HepG2 (cell line): Measurements from ENCODE around the gene XRCC1.

Source experiments
- BCL3 ChIP-seq: sonication (generic); formaldehyde crosslinking; IDR thresholded peaks from 2 replicates; pipeline ENCODE4 v1.5.1; 2020; ENCODE audit warnings: mild to moderate bottlenecking, missing genetic modification reagents, moderate library complexity
- CTCF ChIP-seq: sonication (generic); formaldehyde crosslinking; IDR thresholded peaks from 2 replicates; pipeline ENCODE4 v1.5.0; 2020; ENCODE audit warnings: mild to moderate bottlenecking, missing genetic modification reagents, moderate library complexity
- EP300 ChIP-seq, 3 experiments: sonication (generic) in 1 of 3; formaldehyde crosslinking in 1 of 3; IDR thresholded peaks; 2 replicates each; pipeline versions ENCODE4 v1.5.1 to v1.6.1; 2011 to 2020; ENCODE audit warnings: low read depth in 2 of 3, low read length in 2 of 3, borderline replicate concordance in 1 of 3, improper control_type of control experiment in 1 of 3, mild to moderate bottlenecking in 1 of 3, missing genetic modification reagents in 1 of 3, moderate library complexity in 1 of 3
- IRX3 ChIP-seq: sonication (generic); formaldehyde crosslinking; IDR thresholded peaks from 2 replicates; pipeline ENCODE4 v1.8.1; 2023; ENCODE audit warnings: mild to moderate bottlenecking, low read depth, missing genetic modification reagents, borderline replicate concordance
- MAZ ChIP-seq, 2 experiments: sonication (generic) in 1 of 2; formaldehyde crosslinking in 1 of 2; IDR thresholded peaks; 2 replicates each; pipeline versions ENCODE4 v1.5.0 to v1.6.1; 2012 to 2020; ENCODE audit warnings: low read depth in 2 of 2, mild to moderate bottlenecking in 2 of 2, borderline replicate concordance in 1 of 2, improper control_type of control experiment in 1 of 2, low read length in 1 of 2, missing genetic modification reagents in 1 of 2, moderate library complexity in 1 of 2
- POLR2A ChIP-seq, 2 experiments: IDR thresholded peaks; 2 replicates each; pipeline ENCODE4 v1.6.1; 2011; ENCODE audit warnings: low read depth in 2 of 2, low read length in 2 of 2, mild to moderate bottlenecking in 1 of 2, moderate library complexity in 1 of 2; ENCODE audit not compliant: insufficient read depth in 1 of 2
- POLR2AphosphoS2 ChIP-seq: IDR thresholded peaks from 2 replicates; pipeline ENCODE4 v1.6.1; 2011; ENCODE audit warnings: low read depth, low read length, improper control_type of control experiment
- POLR2AphosphoS5 ChIP-seq: IDR thresholded peaks from 2 replicates; pipeline ENCODE4 v1.6.1; 2012; ENCODE audit warnings: low read depth, low read length
- PTBP1 ChIP-seq: fragments of 200-400 bp; formaldehyde crosslinking; IDR thresholded peaks from 2 replicates; pipeline ENCODE4 v1.6.1; 2018; ENCODE audit warnings: low read length, low read depth; ENCODE audit not compliant: poor library complexity, severe bottlenecking
- RAD21 ChIP-seq: fragments of 450-650 bp; formaldehyde crosslinking; IDR thresholded peaks from 2 replicates; pipeline ENCODE4 v1.5.0; 2020; ENCODE audit warnings: mild to moderate bottlenecking
- ZBTB26 ChIP-seq: IDR thresholded peaks from 2 replicates; pipeline ENCODE4 v1.6.1; 2016; ENCODE audit warnings: missing compliant biosample characterization, missing genetic modification reagents, borderline replicate concordance
- ZNF234 ChIP-seq: sonication (generic); formaldehyde crosslinking; conservative IDR thresholded peaks from 2 replicates; pipeline ENCODE4 v1.5.1; 2020; ENCODE audit warnings: mild to moderate bottlenecking, missing genetic modification reagents
- ZNF773 ChIP-seq: sonication (generic); formaldehyde crosslinking; IDR thresholded peaks from 2 replicates; pipeline ENCODE4 v1.4.0; 2020; ENCODE audit warnings: missing genetic modification reagents, borderline replicate concordance

GRCh38 chr19:43525836-43526771 lies 49.2 kb downstream of the XRCC1 start:
- TF ChIP-seq IRX3 (no peak), POLR2A (IDR thresholded peaks at IDR 0.05; ENCODE audit: insufficient read depth in 1 of 2, low read depth in 2 of 2, low read length in 2 of 2) (no peak; a peak in 1 of 4 replicates), ZBTB26 (CRISPR knock-in tag) (0 out of 2 replicates have a peak, but pooled peaks have one; percentile 16), CTCF (CRISPR knock-in tag) (0 out of 2 replicates have a peak, but pooled peaks have one; percentile 9), PTBP1 (no peak), EP300 (IDR thresholded peaks at IDR 0.05; ENCODE audit: low read depth in 2 of 2, low read length in 2 of 2) (no peak), EP300 (CRISPR knock-in tag; IDR thresholded peaks at IDR 0.05; ENCODE audit: borderline replicate concordance) (no peak), ZNF234 (CRISPR knock-in tag) (no peak), POLR2AphosphoS2 (no peak), ZNF773 (CRISPR knock-in tag) (no peak), BCL3 (CRISPR knock-in tag) (no peak), POLR2AphosphoS5 (no peak), MAZ (IDR thresholded peaks at IDR 0.05; ENCODE audit: borderline replicate concordance, low read depth, low read length) (no peak), MAZ (CRISPR knock-in tag; IDR thresholded peaks at IDR 0.05; ENCODE audit: low read depth) (no peak; the same call in 1 of the 2 replicates), RAD21 (no peak)
